Neuronal stem cell (in vitro differentiated cells): ENCODE results near the gene LCLAT1.

Source experiments
- DNase-seq: peaks from one replicate; pipeline ENCODE4 v3.0.0-alpha.2; 2013; ENCODE audit warnings: low spot score
- H2AFZ ChIP-seq: one replicate; pipeline ENCODE4 v1.6.1; 2013; ENCODE audit warnings: mild to moderate bottlenecking, low read length, inconsistent platforms
- H2AK5ac ChIP-seq: 2 replicates; pipeline ENCODE4 v1.6.1; 2013; ENCODE audit warnings: low read depth, mild to moderate bottlenecking, inconsistent platforms, low read length, moderate library complexity, mixed read lengths
- H2BK120ac ChIP-seq: 2 replicates; pipeline ENCODE4 v1.6.1; 2013; ENCODE audit warnings: low read depth, mild to moderate bottlenecking, inconsistent platforms, low read length, moderate library complexity, mixed read lengths
- H2BK12ac ChIP-seq: one replicate; pipeline ENCODE4 v1.6.1; 2013; ENCODE audit warnings: low read length, inconsistent platforms
- H2BK15ac ChIP-seq: 2 replicates; pipeline ENCODE4 v1.6.1; 2013; ENCODE audit warnings: mild to moderate bottlenecking, low read length, inconsistent platforms, mixed read lengths
- H2BK5ac ChIP-seq: one replicate; pipeline ENCODE4 v1.6.1; 2013; ENCODE audit warnings: inconsistent platforms, mild to moderate bottlenecking, low read length, moderate library complexity
- H3K14ac ChIP-seq: one replicate; pipeline ENCODE4 v1.6.1; 2013; ENCODE audit warnings: low read length, inconsistent platforms
- H3K18ac ChIP-seq: 2 replicates; pipeline ENCODE4 v1.6.1; 2013; ENCODE audit warnings: low read length, inconsistent platforms
- H3K23ac ChIP-seq: 2 replicates; pipeline ENCODE4 v1.6.1; 2013; ENCODE audit warnings: low read depth, mild to moderate bottlenecking, mixed read lengths, low read length, inconsistent platforms; ENCODE audit not compliant: poor library complexity
- H3K27ac ChIP-seq: replicated peaks from 3 replicates; pipeline ENCODE4 v1.5.1; 2013; ENCODE audit warnings: low read length, inconsistent platforms
- H3K27me3 ChIP-seq, 3 experiments: 2 replicates each; pipeline ENCODE4 v1.6.1; 2013; ENCODE audit warnings: low read length in 3 of 3, mild to moderate bottlenecking in 2 of 3, inconsistent platforms in 1 of 3, low read depth in 1 of 3, mixed read lengths in 1 of 3, moderate library complexity in 1 of 3; ENCODE audit not compliant: control insufficient read depth in 3 of 3, insufficient read depth in 3 of 3
- H3K36me3 ChIP-seq, 2 donors: replicated peaks in 1 of 2; 2 replicates each; pipeline ENCODE4 v1.6.1; 2013; ENCODE audit warnings: low read length in 2 of 2; ENCODE audit not compliant: control insufficient read depth in 2 of 2, insufficient read depth in 2 of 2
- H3K4ac ChIP-seq: 2 replicates; pipeline ENCODE4 v1.6.1; 2013; ENCODE audit warnings: inconsistent platforms, mild to moderate bottlenecking, low read length, moderate library complexity
- H3K4me1 ChIP-seq, 2 donors: 1 replicate in 1 of 2; 2 replicates in 1 of 2; pipeline ENCODE4 v1.6.1; 2013; ENCODE audit warnings: low read length in 2 of 2, low read depth in 1 of 2; ENCODE audit not compliant: control insufficient read depth in 2 of 2, insufficient read depth in 1 of 2
- H3K4me2 ChIP-seq: one replicate; pipeline ENCODE4 v1.6.1; 2013; ENCODE audit warnings: mild to moderate bottlenecking, low read length, inconsistent platforms; ENCODE audit not compliant: insufficient read depth, poor library complexity, severe bottlenecking
- H3K4me3 ChIP-seq, 2 donors: 2 replicates each; pipeline ENCODE4 v1.5.1; 2013; ENCODE audit warnings: low read length in 2 of 2, mild to moderate bottlenecking in 2 of 2, inconsistent platforms in 1 of 2, moderate library complexity in 1 of 2
- H3K79me1 ChIP-seq: one replicate; pipeline ENCODE4 v1.6.1; 2013; ENCODE audit warnings: low read depth, mild to moderate bottlenecking, inconsistent platforms, low read length, moderate library complexity
- H3K9ac ChIP-seq: one replicate; pipeline ENCODE4 v1.6.1; 2013; ENCODE audit warnings: mild to moderate bottlenecking, low read depth, low read length, inconsistent platforms; ENCODE audit not compliant: poor library complexity
- H3K9me3 ChIP-seq, 2 donors: replicated peaks in 1 of 2; 2 replicates each; pipeline versions ENCODE3 to v1.6.1; 2013; ENCODE audit warnings: low read length in 2 of 2, mild to moderate bottlenecking in 2 of 2, inconsistent platforms in 1 of 2, low read depth in 1 of 2, mixed read lengths in 1 of 2, moderate library complexity in 1 of 2; ENCODE audit not compliant: control insufficient read depth in 2 of 2, insufficient read depth in 1 of 2
- H4K8ac ChIP-seq: one replicate; pipeline ENCODE4 v1.6.1; 2013; ENCODE audit warnings: low read depth, mild to moderate bottlenecking, inconsistent platforms, low read length, moderate library complexity
- H4K91ac ChIP-seq: one replicate; pipeline ENCODE4 v1.6.1; 2013; ENCODE audit warnings: low read length, low read depth, mild to moderate bottlenecking, inconsistent platforms; ENCODE audit not compliant: poor library complexity
- WGBS, 2 donors: extraction: QIAGEN DNeasy Blood & Tissue Kit; methylation state at CpG; one replicate each; pipeline ENCODE4 v1.1.7; 2013; ENCODE audit warnings: missing lambda C conversion rate in 2 of 2, mixed read lengths in 1 of 2; ENCODE audit not compliant: insufficient read length in 2 of 2, insufficient replicate concordance in 1 of 2; ENCODE audit errors: extremely low coverage in 2 of 2; 5-methylcytosine and 5-hydroxymethylcytosine counted together

Gene LCLAT1

DNA sequence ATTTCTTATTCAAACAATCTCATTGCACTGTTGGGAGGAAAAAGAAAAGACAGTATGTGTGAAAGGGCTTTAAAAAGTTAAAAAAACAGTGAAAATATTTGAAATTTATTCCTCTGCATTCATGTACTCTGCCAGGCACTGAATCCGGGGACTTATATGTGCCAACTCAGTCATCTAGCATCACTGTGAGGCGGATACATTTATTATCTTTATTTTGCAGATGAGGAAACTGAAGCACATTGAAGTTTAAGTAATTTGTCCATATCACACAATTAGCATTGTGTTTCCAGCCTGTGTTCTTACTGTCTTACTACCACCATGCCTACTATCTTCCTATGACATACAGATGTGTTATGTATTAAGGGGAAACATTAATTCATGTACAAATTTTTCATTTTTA lies 1.8 kb downstream of the LCLAT1 start:
- Histone ChIP-seq H2BK12ac (no peak overlapping the region), H3K14ac (no peak overlapping the region), H4K91ac (no peak overlapping the region), H3K23ac (no peak overlapping the region), H3K4me1 (peaks cover 3 to 4% of the 10 kb centered on the region in 2 donors), H2BK5ac (no peak overlapping the region), H2AFZ (no peak overlapping the region), H3K4ac (no peak overlapping the region), H3K27ac (no peak overlapping the region), H2AK5ac (no peak overlapping the region), H3K79me1 (peaks cover 5% of the 10 kb centered on the region), H3K9ac (no peak overlapping the region), H2BK120ac (no peak overlapping the region), H3K36me3 (peaks cover 0 to 13% of the 10 kb centered on the region in 2 donors), H3K9me3 (no peaks in the 10 kb centered on the region), H2BK15ac (no peak overlapping the region), H3K18ac (no peak overlapping the region), H3K4me2 (no peak overlapping the region), H4K8ac (no peak overlapping the region), H3K27me3 (no peaks in the 10 kb centered on the region), H3K4me3 (no peak overlapping the region)
- no peak for DNase-seq
- no CpG with 5 or more reads among the region's 2 CpGs for WGBS, 2 donors

DNA sequence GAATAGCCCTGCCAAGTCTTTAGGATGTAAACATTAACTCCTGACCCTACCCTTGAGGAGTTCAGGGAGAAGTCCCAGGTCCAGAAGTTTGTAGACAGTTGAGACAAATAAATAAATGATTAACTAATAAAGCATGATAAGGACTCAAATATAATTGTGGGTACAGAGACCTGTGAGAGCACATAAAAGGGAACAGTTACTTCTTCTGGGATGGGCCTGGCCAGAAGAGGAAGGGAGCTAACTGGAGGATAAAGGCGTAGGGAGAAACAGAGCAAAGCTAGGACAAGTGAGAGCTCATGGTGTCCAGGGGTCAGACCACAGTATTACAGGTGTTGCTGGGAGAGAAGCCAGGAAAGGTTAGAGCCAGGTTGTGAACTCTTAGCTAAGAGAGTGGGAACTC lies 3.0 kb downstream of the LCLAT1 start:
- Histone ChIP-seq H4K8ac (no peak overlapping the region), H3K18ac (no peak overlapping the region), H3K4ac (no peak overlapping the region), H2AFZ (no peak overlapping the region), H3K4me3 (no peak overlapping the region), H3K27ac (no peak overlapping the region), H2BK15ac (no peak overlapping the region), H3K9ac (no peak overlapping the region), H3K4me2 (no peak overlapping the region), H3K14ac (no peak overlapping the region), H3K9me3 (no peaks in the 10 kb centered on the region), H2BK5ac (no peak overlapping the region), H2BK120ac (no peak overlapping the region), H3K36me3 (peaks cover 0 to 13% of the 10 kb centered on the region in 2 donors), H2AK5ac (no peak overlapping the region), H3K79me1 (peaks cover 5% of the 10 kb centered on the region), H2BK12ac (no peak overlapping the region), H3K23ac (no peak overlapping the region), H4K91ac (no peak overlapping the region), H3K4me1 (peaks cover 3 to 4% of the 10 kb centered on the region in 2 donors), H3K27me3 (no peaks in the 10 kb centered on the region)
- no CpG with 5 or more reads among the region's 1 CpG for WGBS, 2 donors
- no peak for DNase-seq

DNA sequence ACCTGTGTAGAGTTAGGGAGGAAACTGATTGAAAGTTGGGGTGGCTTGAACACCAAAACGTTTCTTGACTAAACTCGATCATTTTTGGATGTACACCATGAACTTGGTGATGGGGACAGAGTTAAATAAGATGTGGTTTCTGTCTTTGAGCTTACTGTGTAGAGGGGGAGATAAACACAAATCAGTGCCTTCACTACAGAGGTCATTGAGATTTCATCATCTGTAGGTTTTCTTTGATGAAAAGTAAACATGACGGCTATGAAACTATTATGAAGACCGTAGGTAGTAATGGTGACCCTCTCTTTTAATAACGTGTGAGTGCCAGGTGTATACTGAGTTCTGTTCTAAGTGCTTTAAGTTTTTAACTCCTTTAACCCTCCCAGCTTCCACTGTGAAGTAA lies 6.5 kb downstream of the LCLAT1 start:
- H3K27me3 ChIP-seq = no peaks in the 10 kb centered on the region
- H4K91ac ChIP-seq = no peak overlapping the region
- H3K79me1 ChIP-seq = peaks cover 2% of the 10 kb centered on the region
- no peak overlapping the region for H3K23ac ChIP-seq
- no peak overlapping the region for H2BK5ac ChIP-seq
- H3K9me3 ChIP-seq = peaks cover 2 to 3% of the 10 kb centered on the region in 2 donors
- no peak overlapping the region for H3K4ac ChIP-seq
- H3K4me2 ChIP-seq = no peak overlapping the region
- H3K4me3 ChIP-seq = no peak overlapping the region
- no peak overlapping the region for H3K9ac ChIP-seq
- no peak overlapping the region for H2BK120ac ChIP-seq
- H3K18ac ChIP-seq = no peak overlapping the region
- no peak overlapping the region for H3K27ac ChIP-seq
- no peak overlapping the region for H2AK5ac ChIP-seq
- no peak overlapping the region for H2AFZ ChIP-seq
- no CpG with 5 or more reads among the region's 5 CpGs for WGBS, 2 donors
- no peaks in the 10 kb centered on the region for H3K4me1 ChIP-seq
- H2BK15ac ChIP-seq = no peak overlapping the region
- no peak overlapping the region for H4K8ac ChIP-seq
- DNase-seq = no peak
- H2BK12ac ChIP-seq = no peak overlapping the region
- H3K36me3 ChIP-seq = peaks cover 0 to 13% of the 10 kb centered on the region in 2 donors
- no peak overlapping the region for H3K14ac ChIP-seq

DNA sequence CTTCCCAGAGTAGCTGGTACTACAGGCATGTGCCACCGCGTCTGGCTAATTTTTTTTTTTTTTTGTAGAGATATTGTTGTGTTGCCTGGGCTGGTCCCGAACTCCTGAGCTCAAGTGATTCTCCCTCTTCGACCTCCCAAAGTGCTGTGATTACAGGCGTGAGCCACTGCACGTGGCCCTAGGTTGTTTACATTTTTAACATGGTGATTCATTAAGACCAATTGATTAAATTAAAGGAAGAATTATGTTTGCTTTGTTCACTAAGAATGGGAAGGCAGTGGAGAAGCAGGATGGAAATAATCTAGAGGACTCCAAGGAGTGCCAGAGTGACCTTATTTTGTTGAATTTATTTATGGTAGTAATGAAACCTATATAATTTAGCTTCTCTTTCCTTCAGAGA lies 7.5 kb downstream of the LCLAT1 start:
- Histone ChIP-seq H3K27ac (no peak overlapping the region), H2BK120ac (no peak overlapping the region), H3K9me3 (peaks cover 2 to 3% of the 10 kb centered on the region in 2 donors), H2AK5ac (no peak overlapping the region), H3K4me2 (no peak overlapping the region), H3K23ac (no peak overlapping the region), H3K4me3 (no peak overlapping the region), H3K79me1 (peaks cover 2% of the 10 kb centered on the region), H2AFZ (no peak overlapping the region), H3K18ac (no peak overlapping the region), H2BK12ac (no peak overlapping the region), H3K4me1 (peaks cover 0 to 4% of the 10 kb centered on the region in 2 donors), H3K9ac (no peak overlapping the region), H3K14ac (no peak overlapping the region), H3K27me3 (no peaks in the 10 kb centered on the region), H4K8ac (no peak overlapping the region), H2BK15ac (no peak overlapping the region), H3K4ac (no peak overlapping the region), H3K36me3 (peaks cover 0 to 13% of the 10 kb centered on the region in 2 donors), H2BK5ac (no peak overlapping the region), H4K91ac (no peak overlapping the region)
- no peak for DNase-seq
- no CpG with 5 or more reads among the region's 6 CpGs for WGBS, 2 donors
